ENCODE results near the gene NMD3. TPM values are rescaled to one million over a fixed set of nuclear protein-coding genes. Genes with fewer than 3 reads are reported as not detected.

The NMD3 gene
- total and polyA plus RNA-seq, 12 donors, result 13.2 to 168 (median 44.6) TPM

DNA sequence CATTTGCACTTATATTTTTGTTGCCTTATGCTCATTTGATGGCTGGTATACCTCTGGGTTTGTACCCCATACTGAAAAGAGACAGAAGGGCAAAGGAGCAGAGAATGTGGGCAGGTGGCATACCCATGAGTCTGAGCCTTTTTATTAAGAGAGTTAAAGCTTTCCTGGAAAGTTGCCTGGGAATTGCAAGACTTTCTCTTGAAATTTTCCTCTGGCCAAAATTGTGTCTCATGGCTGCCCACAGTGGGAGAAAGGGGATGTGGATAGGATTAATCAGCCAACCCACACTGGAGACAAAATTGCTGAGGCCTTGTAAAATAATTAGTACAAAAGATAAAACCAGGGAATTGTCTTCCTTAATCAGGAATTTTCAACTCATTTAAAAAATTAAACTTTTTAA lies 8.2 kb upstream of the NMD3 start:
- intact Hi-C loops (cut with DNase I), result no loop called here
- no peak for TF ChIP-seq POLR2A (IDR thresholded peaks at IDR 0.05)
- TF ChIP-seq, protein P1, sequence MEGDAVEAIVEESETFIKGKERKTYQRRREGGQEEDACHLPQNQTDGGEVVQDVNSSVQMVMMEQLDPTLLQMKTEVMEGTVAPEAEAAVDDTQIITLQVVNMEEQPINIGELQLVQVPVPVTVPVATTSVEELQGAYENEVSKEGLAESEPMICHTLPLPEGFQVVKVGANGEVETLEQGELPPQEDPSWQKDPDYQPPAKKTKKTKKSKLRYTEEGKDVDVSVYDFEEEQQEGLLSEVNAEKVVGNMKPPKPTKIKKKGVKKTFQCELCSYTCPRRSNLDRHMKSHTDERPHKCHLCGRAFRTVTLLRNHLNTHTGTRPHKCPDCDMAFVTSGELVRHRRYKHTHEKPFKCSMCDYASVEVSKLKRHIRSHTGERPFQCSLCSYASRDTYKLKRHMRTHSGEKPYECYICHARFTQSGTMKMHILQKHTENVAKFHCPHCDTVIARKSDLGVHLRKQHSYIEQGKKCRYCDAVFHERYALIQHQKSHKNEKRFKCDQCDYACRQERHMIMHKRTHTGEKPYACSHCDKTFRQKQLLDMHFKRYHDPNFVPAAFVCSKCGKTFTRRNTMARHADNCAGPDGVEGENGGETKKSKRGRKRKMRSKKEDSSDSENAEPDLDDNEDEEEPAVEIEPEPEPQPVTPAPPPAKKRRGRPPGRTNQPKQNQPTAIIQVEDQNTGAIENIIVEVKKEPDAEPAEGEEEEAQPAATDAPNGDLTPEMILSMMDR (IDR thresholded peaks at IDR 0.05), result no peak
- H3K4me3 ChIP-seq, result no peak overlapping the region
- H3K9me3 ChIP-seq (replicated peaks in 1 of 3), result no peaks in the 10 kb centered on the region
- H3K27ac ChIP-seq, result no peak overlapping the region
- DNase-seq, result no peak
- no peaks in the 10 kb centered on the region for H3K36me3 ChIP-seq (replicated peaks in 1 of 2)
- no peaks in the 10 kb centered on the region for H3K4me1 ChIP-seq (replicated peaks in 1 of 2)
- no peaks in the 10 kb centered on the region for H3K27me3 ChIP-seq

DNA sequence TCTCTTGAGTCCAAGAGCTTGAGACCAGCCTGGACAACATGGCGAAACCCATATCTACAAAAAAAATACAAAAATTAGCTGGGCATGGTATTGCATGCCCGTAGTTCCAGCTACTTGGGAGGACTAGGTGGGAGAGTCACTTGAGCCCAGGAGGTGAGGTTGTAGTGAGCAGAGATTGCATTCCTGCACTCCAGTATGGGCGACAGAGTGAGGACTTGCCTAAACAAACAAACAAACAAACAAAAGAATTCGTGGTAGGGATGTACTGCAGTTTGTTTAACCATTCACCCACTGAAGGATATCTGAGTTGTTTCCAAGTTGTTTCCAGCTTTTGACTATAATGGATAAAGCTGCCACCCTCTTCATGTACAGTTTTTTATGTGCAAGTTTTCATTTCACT lies 7.5 kb upstream of the NMD3 start:
- TF ChIP-seq POLR2A (IDR thresholded peaks at IDR 0.05), result no peak
- TF ChIP-seq, protein P1 (IDR thresholded peaks at IDR 0.05), result no peak
- no peak overlapping the region for H3K4me3 ChIP-seq
- H3K36me3 ChIP-seq (replicated peaks in 1 of 2), result no peaks in the 10 kb centered on the region
- no peaks in the 10 kb centered on the region for H3K27me3 ChIP-seq
- no peaks in the 10 kb centered on the region for H3K4me1 ChIP-seq (replicated peaks in 1 of 2)
- intact Hi-C loops (cut with DNase I), result no loop called here
- WGBS, 4 donors, result 60 to 72% (median 69%) methylated on average over 4 of the region's 4 CpGs
- H3K9me3 ChIP-seq (replicated peaks in 1 of 3), result no peaks in the 10 kb centered on the region
- no peak for DNase-seq
- no peak overlapping the region for H3K27ac ChIP-seq

GRCh38 chr3:161215185-161215584 lies 5.9 kb upstream of the NMD3 start:
- DNase-seq, result no peak
- no peaks in the 10 kb centered on the region for H3K9me3 ChIP-seq (replicated peaks in 1 of 3)
- WGBS, 4 donors, result 59 to 83% (median 77%) methylated on average over 4 of the region's 4 CpGs
- no peak overlapping the region for H3K27ac ChIP-seq
- no peak overlapping the region for H3K4me3 ChIP-seq
- no peak for TF ChIP-seq POLR2A (IDR thresholded peaks at IDR 0.05)
- TF ChIP-seq, protein P1 (IDR thresholded peaks at IDR 0.05), result no peak
- peaks cover 0 to under 1% of the 10 kb centered on the region in 2 donors for H3K4me1 ChIP-seq (replicated peaks in 1 of 2)
- no peaks in the 10 kb centered on the region for H3K36me3 ChIP-seq (replicated peaks in 1 of 2)
- intact Hi-C loops (cut with DNase I), result no loop called here
- no peaks in the 10 kb centered on the region for H3K27me3 ChIP-seq

DNA sequence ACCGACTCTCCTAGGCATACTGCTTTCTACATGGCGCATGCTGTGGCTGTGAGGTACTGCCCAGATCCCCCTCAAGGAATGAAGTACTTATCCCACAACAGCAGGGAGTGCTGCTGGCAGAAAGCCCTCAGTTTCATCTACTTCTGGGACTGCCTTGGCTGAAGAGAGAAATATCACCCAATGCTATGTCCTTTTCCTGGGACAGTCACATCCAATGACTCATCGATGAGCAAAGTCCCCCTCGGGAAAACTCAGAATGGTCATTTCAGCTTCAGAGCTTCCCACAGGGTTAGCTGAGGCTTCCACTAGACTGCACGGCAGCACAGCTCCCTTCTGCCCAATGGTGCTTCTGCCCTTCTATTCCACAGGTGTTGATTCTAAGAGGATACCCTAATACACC lies 3.6 kb upstream of the NMD3 start:
- peaks cover under 1 to 9% of the 10 kb centered on the region in 2 donors for H3K4me1 ChIP-seq (replicated peaks in 1 of 2)
- TF ChIP-seq POLR2A (IDR thresholded peaks at IDR 0.05), result no peak
- no peak overlapping the region for H3K4me3 ChIP-seq
- DNase-seq, result peak in 4 of 7 donors; percentile 19 to 30 (median 28)
- intact Hi-C loops (cut with DNase I), result no loop called here
- WGBS, 4 donors, result 53 to 73% (median 69%) methylated on average over 4 to 5 of the region's 5 CpGs
- no peaks in the 10 kb centered on the region for H3K36me3 ChIP-seq (replicated peaks in 1 of 2)
- no peaks in the 10 kb centered on the region for H3K9me3 ChIP-seq (replicated peaks in 1 of 3)
- H3K27ac ChIP-seq, result no peak overlapping the region
- H3K27me3 ChIP-seq, result no peaks in the 10 kb centered on the region

DNA sequence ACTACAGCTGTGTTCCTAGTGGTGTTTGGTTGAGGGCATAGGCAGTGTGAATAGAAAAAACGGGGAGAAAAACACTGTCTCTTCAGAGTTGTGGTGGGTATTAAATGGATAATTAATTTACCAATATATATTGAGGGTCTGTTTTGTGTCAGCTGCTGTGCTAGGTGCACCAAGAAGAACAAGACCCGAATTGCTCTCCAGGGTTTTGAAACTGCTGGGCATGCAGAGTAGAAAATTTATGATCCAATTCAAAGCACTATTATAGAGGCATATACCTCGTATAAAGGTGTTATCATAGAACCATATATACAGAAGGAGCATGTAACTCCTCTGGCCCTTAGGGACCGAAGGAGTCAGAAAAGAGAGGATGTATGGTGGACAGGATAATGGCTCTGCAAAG lies 1.6 kb upstream of the NMD3 start:
- no peak overlapping the region for H3K4me3 ChIP-seq
- DNase-seq, result no peak
- H3K27me3 ChIP-seq, result no peaks in the 10 kb centered on the region
- TF ChIP-seq, protein P1 (IDR thresholded peaks at IDR 0.05), result no peak
- no peak for TF ChIP-seq POLR2A (IDR thresholded peaks at IDR 0.05)
- H3K36me3 ChIP-seq (replicated peaks in 1 of 2), result no peaks in the 10 kb centered on the region
- no peak overlapping the region for H3K27ac ChIP-seq
- peaks cover 16 to 29% of the 10 kb centered on the region in 2 donors for H3K4me1 ChIP-seq (replicated peaks in 1 of 2)
- 86 to 92% (median 91%) methylated on average over 4 of the region's 4 CpGs for whole genome bisulfite sequencing, 4 donors
- intact Hi-C loops (cut with DNase I), result no loop called here
- no peaks in the 10 kb centered on the region for H3K9me3 ChIP-seq (replicated peaks in 1 of 3)

Measured in adrenal gland (tissue), 12 donors.